Motor neuron (in vitro differentiated cells): ENCODE measurements around the gene PCDHB12. TPM values are rescaled to one million over a fixed set of nuclear protein-coding genes. Genes with fewer than 3 reads are reported as not detected.
"Not testable (repeated sequence)": the region's sequence is repeated elsewhere in the genome, so short reads cannot be mapped to it uniquely, and the experiment has no call there.

ENCODE experiments used
- ATAC-seq, 8 experiments: fragments of 200-7000 bp; cut with Tn5 transposase; replicated peaks in 6 of 8; 2 replicates each; pipeline ENCODE4 v1.8.0; 2021; ENCODE audit warnings: mild to moderate bottlenecking in 8 of 8, moderate library complexity in 8 of 8
- H3K27ac ChIP-seq, 2 donors: fragments of 250-450 bp; sonication (Bioruptor Pico); 2 replicates each; pipeline ENCODE4 v1.9.0; 2021; ENCODE audit warnings: antibody characterized with exemption in 2 of 2, mild to moderate bottlenecking in 2 of 2, moderate library complexity in 1 of 2
- H3K4me1 ChIP-seq, 2 donors: fragments of 250-450 bp; sonication (Bioruptor Pico); replicated peaks in 1 of 2; 2 replicates each; pipeline ENCODE4 v1.6.1; 2021; ENCODE audit warnings: antibody characterized with exemption in 2 of 2, mild to moderate bottlenecking in 2 of 2, moderate library complexity in 1 of 2
- H3K4me3 ChIP-seq, 5 donors: fragments of 250-450 bp; sonication (Bioruptor Pico); 2 replicates each; pipeline ENCODE4 v1.9.0; 2021; ENCODE audit warnings: antibody characterized with exemption in 5 of 5, mild to moderate bottlenecking in 5 of 5, moderate library complexity in 4 of 5
- WGBS, 10 experiments: fragments of 450-650 bp; shearing (Covaris generic); methylation state at CpG; one replicate each; pipeline ENCODE4 v1.0.0; 2022; 5-methylcytosine and 5-hydroxymethylcytosine counted together
- in situ Hi-C, 9 experiments: fragments of 400-800 bp; cut with MboI; loops; one replicate each; pipeline ENCODE4 v1.15.0; 2021; ENCODE audit warnings: low sequenced_read_pairs in 9 of 9, low pct_unique_long_range_greater_than_20kb in 2 of 9; ENCODE audit not compliant: unreplicated experiment in 9 of 9
- total RNA-seq, 8 experiments: library from RNA; unstranded; fragments of 300-600 nt; gene quantifications; 2 replicates each; pipeline versions ENCODE4 v1.2.3 to v1.2.4, GENCODE V29; 2022

The PCDHB12 gene
- total RNA-seq, 8 experiments from 2014 or later = 0.31 to 8.9 (median 2.9) TPM

DNA sequence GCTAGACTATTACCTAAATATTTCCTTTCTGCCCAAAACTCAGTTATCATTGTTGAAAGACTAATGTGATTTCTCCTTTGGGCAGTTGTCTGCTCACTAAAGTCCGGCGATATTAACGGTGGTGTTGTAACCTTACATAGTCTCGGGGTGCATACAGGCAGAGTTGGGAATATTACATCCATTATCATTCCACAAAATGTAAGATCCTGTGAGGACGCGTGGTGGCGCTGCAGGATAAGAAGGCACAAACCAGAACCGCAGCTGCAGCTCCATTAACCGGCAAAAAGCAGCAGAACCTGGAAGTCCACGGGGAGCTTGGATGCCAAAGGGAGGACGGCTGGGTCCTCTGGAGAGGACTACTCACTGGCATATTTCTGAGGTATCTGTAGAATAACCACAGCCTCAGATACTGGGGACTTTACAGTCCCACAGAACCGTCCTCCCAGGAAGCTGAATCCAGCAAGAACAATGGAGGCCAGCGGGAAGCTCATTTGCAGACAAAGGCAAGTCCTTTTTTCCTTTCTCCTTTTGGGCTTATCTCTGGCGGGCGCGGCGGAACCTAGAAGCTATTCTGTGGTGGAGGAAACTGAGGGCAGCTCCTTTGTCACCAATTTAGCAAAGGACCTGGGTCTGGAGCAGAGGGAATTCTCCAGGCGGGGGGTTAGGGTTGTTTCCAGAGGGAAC, 5.3 kb downstream of the PCDHB12 start, which contains the start of gene PCDHB13:
Gene PCDHB13 (plus strand): TSS at position 264 of the 684 bp plus-strand sequence. CDS start 205 bp downstream, at position 469.
- not testable (repeated sequence) for H3K27ac ChIP-seq, H3K4me1 ChIP-seq
- 0 to 100% (median 21%) methylated on average over 1 to 8 of the region's 18 CpGs; no CpG with 5 or more reads in 2 of the 10 experiments for WGBS, 10 experiments
- peak within 1 kb of the TSS in 2 of 5 donors; percentile 34 for H3K4me3 ChIP-seq
- peak in 5 of 8 experiments; percentile 23 to 89 (median 55) for ATAC-seq
- in situ Hi-C loops = loop anchor here in 3 of 9 experiments (25.0 kb wide), 1 partner anchor 349 kb away; no protein-coding TSS in a partner anchor

DNA sequence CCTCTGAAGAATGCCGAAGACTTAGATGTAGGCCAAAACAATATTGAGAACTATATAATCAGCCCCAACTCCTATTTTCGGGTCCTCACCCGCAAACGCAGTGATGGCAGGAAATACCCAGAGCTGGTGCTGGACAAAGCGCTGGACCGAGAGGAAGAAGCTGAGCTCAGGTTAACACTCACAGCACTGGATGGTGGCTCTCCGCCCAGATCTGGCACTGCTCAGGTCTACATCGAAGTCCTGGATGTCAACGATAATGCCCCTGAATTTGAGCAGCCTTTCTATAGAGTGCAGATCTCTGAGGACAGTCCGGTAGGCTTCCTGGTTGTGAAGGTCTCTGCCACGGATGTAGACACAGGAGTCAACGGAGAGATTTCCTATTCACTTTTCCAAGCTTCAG, 6.1 kb downstream of the PCDHB12 start:
- H3K27ac ChIP-seq, H3K4me1 ChIP-seq, H3K4me3 ChIP-seq, ATAC-seq: not testable (repeated sequence)
- in situ Hi-C loops = loop anchor here in 3 of 9 experiments (25.0 kb wide), 1 partner anchor 348 kb away; no protein-coding TSS in a partner anchor
- 30 to 100% (median 67%) methylated on average over 2 to 5 of the region's 12 CpGs; no CpG with 5 or more reads in 6 of the 10 experiments for WGBS, 10 experiments

DNA sequence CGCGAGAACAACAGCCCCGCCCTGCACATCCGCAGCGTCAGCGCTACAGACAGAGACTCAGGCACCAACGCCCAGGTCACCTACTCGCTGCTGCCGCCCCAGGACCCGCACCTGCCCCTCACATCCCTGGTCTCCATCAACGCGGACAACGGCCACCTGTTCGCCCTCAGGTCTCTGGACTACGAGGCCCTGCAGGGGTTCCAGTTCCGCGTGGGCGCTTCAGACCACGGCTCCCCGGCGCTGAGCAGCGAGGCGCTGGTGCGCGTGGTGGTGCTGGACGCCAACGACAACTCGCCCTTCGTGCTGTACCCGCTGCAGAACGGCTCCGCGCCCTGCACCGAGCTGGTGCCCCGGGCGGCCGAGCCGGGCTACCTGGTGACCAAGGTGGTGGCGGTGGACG, 7.0 kb downstream of the PCDHB12 start:
- H3K27ac ChIP-seq, ATAC-seq, H3K4me1 ChIP-seq, H3K4me3 ChIP-seq: not testable (repeated sequence)
- in situ Hi-C loops = loop anchor here in 3 of 9 experiments (25.0 kb wide), 1 partner anchor 347 kb away; no protein-coding TSS in a partner anchor
- WGBS, 10 experiments = 0 to 100% (median 40%) methylated on average over 1 to 11 of the region's 40 CpGs; no CpG with 5 or more reads in 5 of the 10 experiments

DNA sequence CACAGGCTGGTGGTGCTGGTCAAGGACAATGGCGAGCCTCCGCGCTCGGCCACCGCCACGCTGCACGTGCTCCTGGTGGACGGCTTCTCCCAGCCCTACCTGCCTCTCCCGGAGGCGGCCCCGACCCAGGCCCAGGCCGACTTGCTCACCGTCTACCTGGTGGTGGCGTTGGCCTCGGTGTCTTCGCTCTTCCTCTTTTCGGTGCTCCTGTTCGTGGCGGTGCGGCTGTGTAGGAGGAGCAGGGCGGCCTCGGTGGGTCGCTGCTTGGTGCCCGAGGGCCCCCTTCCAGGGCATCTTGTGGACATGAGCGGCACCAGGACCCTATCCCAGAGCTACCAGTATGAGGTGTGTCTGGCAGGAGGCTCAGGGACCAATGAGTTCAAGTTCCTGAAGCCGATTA, 7.5 kb downstream of the PCDHB12 start:
- not testable (repeated sequence) for H3K4me3 ChIP-seq, H3K4me1 ChIP-seq, ATAC-seq, H3K27ac ChIP-seq
- WGBS, 10 experiments = 0 to 71% methylated on average over 1 to 2 of the region's 26 CpGs; no CpG with 5 or more reads in 8 of the 10 experiments
- in situ Hi-C loops = loop anchor here in 3 of 9 experiments (25.0 kb wide), 1 partner anchor 346 kb away; no protein-coding TSS in a partner anchor

DNA sequence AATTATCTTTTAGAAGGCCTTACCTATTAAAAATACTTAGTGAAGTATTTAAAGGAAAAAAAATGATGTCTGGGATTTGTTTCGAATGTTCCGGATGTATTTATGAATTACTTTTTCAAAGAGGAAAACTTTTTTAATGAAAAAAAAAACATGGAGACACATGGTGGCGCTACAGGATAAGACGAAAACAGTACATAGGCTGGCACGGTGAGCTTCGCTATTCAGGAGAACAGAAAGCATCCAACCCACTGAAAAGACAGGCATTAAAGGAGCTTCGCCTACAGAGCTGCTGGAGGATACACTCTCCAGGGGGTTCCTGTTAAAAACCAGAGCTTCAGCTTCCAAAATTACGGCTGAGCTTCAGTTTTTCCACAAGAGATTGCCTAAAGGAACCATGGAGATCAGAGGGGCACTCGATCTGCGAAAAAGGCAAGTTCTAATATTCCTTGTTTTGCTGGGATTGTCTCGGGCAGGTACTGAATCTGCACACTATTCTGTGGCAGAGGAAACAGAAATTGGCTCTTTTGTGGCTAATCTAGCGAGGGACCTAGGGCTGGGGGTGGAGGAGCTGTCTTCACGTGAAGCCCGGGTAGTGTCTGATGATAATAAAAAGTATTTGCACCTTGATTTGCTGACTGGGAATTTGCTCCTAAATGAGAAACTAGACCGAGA, 14.7 kb downstream of the PCDHB12 start, which contains the start of gene PCDHB14:
Gene PCDHB14 (plus strand): TSS at position 232 of the 672 bp plus-strand sequence. CDS start 163 bp downstream, at position 395.
- Histone ChIP-seq H3K27ac (peak within 1 kb of the TSS in 1 of 2 donors; percentile 47), H3K4me3 (peak within 1 kb of the TSS; percentile 22 to 42 (median 38)), H3K4me1 (no peaks in the 10 kb centered on the region)
- ATAC-seq = peak; percentile 61 to 94 (median 86)
- WGBS, 10 experiments = 0 to 45% (median 12%) methylated on average over 2 to 15 of the region's 15 CpGs
- in situ Hi-C loops = loop anchor here in 3 of 9 experiments (25.0 kb wide), 1 partner anchor 339 kb away; no protein-coding TSS in a partner anchor

DNA sequence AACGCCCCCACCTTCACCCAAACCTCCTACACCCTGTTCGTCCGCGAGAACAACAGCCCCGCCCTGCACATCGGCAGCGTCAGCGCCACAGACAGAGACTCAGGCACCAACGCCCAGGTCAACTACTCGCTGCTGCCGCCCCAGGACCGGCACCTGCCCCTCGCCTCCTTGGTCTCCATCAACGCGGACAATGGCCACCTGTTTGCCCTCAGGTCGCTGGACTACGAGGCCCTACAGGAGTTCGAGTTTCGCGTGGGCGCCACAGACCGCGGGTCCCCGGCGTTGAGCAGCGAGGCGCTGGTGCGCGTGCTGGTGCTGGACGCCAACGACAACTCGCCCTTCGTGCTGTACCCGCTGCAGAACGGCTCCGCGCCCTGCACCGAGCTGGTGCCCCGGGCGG, 16.3 kb downstream of the PCDHB12 start:
- H3K4me1 ChIP-seq, ATAC-seq, H3K27ac ChIP-seq: not testable (repeated sequence)
- peak overlapping the region in 1 of 5 donors; percentile 17 for H3K4me3 ChIP-seq
- no CpG with 5 or more reads among the region's 40 CpGs for WGBS, 10 experiments
- in situ Hi-C loops = loop anchor here in 3 of 9 experiments (25.0 kb wide), 1 partner anchor 337 kb away; no protein-coding TSS in a partner anchor

DNA sequence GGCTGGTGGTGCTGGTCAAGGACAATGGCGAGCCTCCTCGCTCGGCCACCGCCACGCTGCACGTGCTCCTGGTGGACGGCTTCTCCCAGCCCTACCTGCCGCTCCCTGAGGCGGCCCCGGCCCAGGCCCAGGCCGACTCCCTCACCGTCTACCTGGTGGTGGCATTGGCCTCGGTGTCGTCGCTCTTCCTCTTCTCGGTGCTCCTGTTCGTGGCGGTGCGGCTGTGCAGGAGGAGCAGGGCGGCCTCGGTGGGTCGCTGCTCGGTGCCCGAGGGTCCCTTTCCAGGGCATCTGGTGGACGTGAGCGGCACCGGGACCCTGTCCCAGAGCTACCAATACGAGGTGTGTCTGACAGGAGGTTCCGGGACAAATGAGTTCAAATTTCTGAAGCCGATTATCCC, 16.9 kb downstream of the PCDHB12 start:
- ATAC-seq, H3K4me3 ChIP-seq, H3K27ac ChIP-seq, in situ Hi-C loops, H3K4me1 ChIP-seq: not testable (repeated sequence)
- WGBS, 10 experiments = 23 to 83% (median 68%) methylated on average over 1 to 3 of the region's 30 CpGs; no CpG with 5 or more reads in 7 of the 10 experiments

DNA sequence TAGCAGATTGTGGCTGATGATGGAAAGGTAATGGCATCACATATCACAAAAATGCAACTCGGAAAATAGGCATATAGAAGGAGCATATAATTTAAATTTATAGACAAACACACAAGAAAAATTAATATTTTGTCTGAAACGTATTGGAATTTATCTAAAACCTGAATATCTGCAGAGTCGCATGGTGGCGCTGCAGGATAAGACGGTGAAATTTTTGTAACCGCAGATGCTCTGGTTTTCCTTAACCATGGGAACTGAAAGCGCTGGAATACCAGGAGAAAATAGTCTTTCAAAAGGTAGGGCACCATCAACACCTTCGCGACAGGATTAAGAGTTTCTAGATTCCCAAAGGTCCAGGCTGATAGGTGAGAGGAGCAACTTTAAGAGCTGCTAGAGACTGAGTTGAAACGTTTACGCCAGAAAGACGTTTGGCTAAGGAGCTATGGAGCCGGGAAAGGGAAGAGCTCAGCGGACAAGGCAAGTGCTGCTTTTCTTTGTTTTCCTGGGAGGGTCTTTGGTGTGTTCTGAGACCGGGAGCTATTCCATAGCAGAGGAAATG, 25.7 kb downstream of the PCDHB12 start:
- 0 to 86% (median 6%) methylated on average over 1 to 15 of the region's 15 CpGs for WGBS, 10 experiments
- H3K27ac ChIP-seq = peak overlapping the region in 1 of 2 donors; percentile 57
- ATAC-seq = no peak
- no peaks in the 10 kb centered on the region for H3K4me1 ChIP-seq
- in situ Hi-C loops = no loop called here
- peak overlapping the region in 2 of 5 donors; percentile 30 to 48 for H3K4me3 ChIP-seq

DNA sequence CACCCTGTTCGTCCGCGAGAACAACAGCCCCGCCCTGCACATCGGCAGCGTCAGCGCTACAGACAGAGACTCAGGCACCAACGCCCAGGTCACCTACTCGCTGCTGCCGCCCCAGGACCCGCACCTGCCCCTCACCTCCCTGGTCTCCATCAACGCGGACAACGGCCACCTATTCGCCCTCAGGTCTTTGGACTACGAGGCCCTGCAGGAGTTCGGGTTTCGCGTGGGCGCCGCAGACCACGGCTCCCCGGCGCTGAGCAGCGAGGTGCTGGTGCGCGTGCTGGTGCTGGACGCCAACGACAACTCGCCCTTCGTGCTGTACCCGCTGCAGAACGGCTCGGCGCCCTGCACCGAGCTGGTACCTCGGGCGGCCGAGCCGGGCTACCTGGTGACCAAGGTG, 27.4 kb downstream of the PCDHB12 start:
- H3K4me1 ChIP-seq, ATAC-seq, in situ Hi-C loops, H3K27ac ChIP-seq: not testable (repeated sequence)
- H3K4me3 ChIP-seq = peak overlapping the region in 1 of 5 donors; percentile 14
- 25% methylated on average over 8 of the region's 40 CpGs; no CpG with 5 or more reads in 9 of the 10 experiments for WGBS, 10 experiments

DNA sequence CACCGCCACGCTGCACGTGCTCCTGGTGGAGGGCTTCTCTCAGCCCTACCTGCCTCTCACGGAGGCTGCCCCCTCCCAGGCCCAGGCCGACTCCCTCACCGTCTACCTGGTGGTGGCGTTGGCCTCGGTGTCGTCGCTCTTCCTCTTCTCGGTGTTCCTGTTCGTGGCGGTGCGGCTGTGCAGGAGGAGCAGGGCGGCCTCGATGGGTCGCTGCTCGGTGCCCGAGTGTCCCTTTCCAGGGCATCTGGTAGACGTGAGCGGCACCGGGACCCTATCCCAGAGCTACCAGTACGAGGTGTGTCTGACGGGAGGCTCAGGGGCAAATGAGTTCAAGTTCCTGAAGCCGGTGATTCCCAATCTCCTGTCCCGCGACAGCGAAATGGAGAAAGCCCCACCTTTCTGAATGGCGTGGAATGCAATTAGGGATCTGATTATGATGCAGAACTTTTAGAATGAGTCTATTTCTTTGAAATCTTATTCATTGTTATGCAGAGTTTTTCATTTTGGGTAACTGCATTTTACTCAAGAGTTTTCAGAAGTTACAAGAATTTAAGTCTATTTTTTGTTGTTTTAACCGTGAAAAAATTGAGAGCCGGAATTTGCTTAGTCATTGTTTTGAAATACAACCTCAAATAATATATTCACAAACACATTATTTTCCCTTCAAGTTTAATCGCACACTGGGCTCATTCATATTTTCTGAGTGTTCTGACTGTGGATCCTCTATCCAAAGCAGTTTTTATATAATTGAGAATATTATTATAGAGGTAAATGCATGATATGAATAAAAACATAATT, 28.2 kb downstream of the PCDHB12 start:
- Histone ChIP-seq H3K27ac (no peak overlapping the region), H3K4me1 (no peaks in the 10 kb centered on the region), H3K4me3 (no peak overlapping the region)
- WGBS, 10 experiments = 14 to 100% (median 40%) methylated on average over 1 to 15 of the region's 32 CpGs
- in situ Hi-C loops = no loop called here
- no peak for ATAC-seq

DNA sequence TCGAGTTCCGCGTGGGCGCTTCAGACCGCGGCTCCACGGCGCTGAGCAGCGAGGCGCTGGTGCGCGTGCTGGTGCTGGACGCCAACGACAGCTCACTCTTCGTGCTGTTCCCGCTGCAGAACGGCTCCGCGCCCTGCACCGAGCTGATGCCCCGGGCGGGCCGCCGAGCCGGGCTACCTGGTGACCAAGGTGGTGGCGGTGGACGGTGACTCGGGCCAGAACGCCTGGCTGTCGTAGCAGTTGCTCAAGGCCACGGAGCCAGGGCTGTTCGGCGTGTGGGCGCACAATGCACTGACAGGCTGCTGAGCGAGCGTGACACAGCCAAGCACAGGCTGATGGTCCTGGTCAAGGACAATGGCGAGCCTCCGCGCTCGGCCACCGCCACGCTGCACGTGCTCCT, 33.0 kb downstream of the PCDHB12 start:
- H3K4me3 ChIP-seq = no peak overlapping the region
- ATAC-seq = no peak
- no peaks in the 10 kb centered on the region for H3K4me1 ChIP-seq
- H3K27ac ChIP-seq = no peak overlapping the region
- WGBS, 10 experiments = 5 to 94% (median 61%) methylated on average over 6 to 15 of the region's 43 CpGs; no CpG with 5 or more reads in 6 of the 10 experiments
- in situ Hi-C loops = no loop called here

DNA sequence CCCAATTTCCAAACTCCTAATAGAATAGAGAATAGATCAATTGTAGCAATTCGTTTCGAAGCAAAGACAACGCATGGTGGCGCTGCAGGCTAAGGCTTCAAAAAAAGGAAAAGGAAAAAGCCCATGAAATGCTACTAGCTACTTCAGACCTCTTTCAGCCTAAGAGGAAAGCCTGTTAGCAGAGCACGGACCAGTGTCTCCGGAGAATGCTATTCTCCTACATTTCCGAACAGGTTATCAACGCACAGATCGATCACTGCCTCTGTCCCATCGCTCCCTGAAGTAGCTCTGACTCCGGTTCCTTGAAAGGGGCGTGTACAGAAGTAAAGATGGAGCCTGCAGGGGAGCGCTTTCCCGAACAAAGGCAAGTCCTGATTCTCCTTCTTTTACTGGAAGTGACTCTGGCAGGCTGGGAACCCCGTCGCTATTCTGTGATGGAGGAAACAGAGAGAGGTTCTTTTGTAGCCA, 36.8 kb downstream of the PCDHB12 start, which contains the start of gene PCDHB15:
Gene PCDHB15 (plus strand): TSS at position 146 of the 468 bp plus-strand sequence. CDS start 184 bp downstream, at position 330.
- Histone ChIP-seq H3K4me3 (peak within 1 kb of the TSS in 3 of 5 donors; percentile 19 to 31 (median 25)), H3K4me1 (no peaks in the 10 kb centered on the region), H3K27ac (no peak within 1 kb of the TSS)
- in situ Hi-C loops = no loop called here
- peak in 3 of 8 experiments; percentile 33 to 62 (median 45) for ATAC-seq
- 0 to 85% (median 32%) methylated on average over 3 to 16 of the region's 16 CpGs for WGBS, 10 experiments
